ENCODE measurements around the gene EFHC1.
A peak's percentile ranks its signal among the peaks of the same experiment; 100 is the strongest.

DNA sequence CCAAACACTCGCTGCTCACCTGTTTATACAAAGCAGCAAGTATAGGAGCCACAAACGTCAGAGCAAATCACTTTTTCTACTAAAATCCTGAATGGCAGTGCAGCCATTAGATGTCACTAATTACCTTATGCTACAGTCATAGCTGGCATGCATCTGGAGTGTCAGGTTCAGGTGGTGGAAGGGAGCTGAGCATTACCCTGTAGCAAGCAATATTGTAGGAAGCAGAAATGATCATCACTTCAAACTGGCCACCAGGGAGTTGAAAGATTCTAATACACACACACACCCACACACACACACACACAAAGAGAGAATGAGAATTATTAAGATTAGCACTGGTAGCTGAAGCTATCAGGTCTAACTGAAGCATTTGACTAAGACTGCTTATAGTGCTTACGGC lies 75.8 kb downstream of the EFHC1 start:
- TF ChIP-seq ZNF282 (IDR thresholded peaks at IDR 0.05; ENCODE audit: partially characterized antibody) (no peak), MED1 (CRISPR knock-in tag; IDR thresholded peaks at IDR 0.05) (no peak), ZNF451 (CRISPR knock-in tag; IDR thresholded peaks at IDR 0.05) (no peak), CBX1 (IDR thresholded peaks at IDR 0.05; ENCODE audit: low read depth) (no peak), MXD4 (CRISPR knock-in tag; IDR thresholded peaks at IDR 0.05) (no peak), SPEN (CRISPR knock-in tag; IDR thresholded peaks at IDR 0.05; ENCODE audit: low read depth) (no peak), HDAC1 (CRISPR knock-in tag; IDR thresholded peaks at IDR 0.05) (no peak), ZNF724P (CRISPR knock-in tag; IDR thresholded peaks at IDR 0.05; ENCODE audit: borderline replicate concordance) (no peak), ATF7-NPFF (CRISPR knock-in tag; IDR thresholded peaks at IDR 0.05; ENCODE audit: low read depth) (no peak)
- TF ChIP-seq, protein P1, sequence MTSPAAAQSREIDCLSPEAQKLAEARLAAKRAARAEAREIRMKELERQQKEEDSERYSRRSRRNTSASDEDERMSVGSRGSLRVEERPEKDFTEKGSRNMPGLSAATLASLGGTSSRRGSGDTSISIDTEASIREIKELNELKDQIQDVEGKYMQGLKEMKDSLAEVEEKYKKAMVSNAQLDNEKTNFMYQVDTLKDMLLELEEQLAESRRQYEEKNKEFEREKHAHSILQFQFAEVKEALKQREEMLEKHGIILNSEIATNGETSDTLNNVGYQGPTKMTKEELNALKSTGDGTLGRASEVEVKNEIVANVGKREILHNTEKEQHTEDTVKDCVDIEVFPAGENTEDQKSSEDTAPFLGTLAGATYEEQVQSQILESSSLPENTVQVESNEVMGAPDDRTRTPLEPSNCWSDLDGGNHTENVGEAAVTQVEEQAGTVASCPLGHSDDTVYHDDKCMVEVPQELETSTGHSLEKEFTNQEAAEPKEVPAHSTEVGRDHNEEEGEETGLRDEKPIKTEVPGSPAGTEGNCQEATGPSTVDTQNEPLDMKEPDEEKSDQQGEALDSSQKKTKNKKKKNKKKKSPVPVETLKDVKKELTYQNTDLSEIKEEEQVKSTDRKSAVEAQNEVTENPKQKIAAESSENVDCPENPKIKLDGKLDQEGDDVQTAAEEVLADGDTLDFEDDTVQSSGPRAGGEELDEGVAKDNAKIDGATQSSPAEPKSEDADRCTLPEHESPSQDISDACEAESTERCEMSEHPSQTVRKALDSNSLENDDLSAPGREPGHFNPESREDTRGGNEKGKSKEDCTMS (CRISPR knock-in tag; conservative IDR thresholded peaks at IDR 0.05), result no peak
- TF ChIP-seq, protein P2, sequence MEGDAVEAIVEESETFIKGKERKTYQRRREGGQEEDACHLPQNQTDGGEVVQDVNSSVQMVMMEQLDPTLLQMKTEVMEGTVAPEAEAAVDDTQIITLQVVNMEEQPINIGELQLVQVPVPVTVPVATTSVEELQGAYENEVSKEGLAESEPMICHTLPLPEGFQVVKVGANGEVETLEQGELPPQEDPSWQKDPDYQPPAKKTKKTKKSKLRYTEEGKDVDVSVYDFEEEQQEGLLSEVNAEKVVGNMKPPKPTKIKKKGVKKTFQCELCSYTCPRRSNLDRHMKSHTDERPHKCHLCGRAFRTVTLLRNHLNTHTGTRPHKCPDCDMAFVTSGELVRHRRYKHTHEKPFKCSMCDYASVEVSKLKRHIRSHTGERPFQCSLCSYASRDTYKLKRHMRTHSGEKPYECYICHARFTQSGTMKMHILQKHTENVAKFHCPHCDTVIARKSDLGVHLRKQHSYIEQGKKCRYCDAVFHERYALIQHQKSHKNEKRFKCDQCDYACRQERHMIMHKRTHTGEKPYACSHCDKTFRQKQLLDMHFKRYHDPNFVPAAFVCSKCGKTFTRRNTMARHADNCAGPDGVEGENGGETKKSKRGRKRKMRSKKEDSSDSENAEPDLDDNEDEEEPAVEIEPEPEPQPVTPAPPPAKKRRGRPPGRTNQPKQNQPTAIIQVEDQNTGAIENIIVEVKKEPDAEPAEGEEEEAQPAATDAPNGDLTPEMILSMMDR (CRISPR knock-in tag; IDR thresholded peaks at IDR 0.05), result peak; percentile 49
- TF ChIP-seq, protein P3, sequence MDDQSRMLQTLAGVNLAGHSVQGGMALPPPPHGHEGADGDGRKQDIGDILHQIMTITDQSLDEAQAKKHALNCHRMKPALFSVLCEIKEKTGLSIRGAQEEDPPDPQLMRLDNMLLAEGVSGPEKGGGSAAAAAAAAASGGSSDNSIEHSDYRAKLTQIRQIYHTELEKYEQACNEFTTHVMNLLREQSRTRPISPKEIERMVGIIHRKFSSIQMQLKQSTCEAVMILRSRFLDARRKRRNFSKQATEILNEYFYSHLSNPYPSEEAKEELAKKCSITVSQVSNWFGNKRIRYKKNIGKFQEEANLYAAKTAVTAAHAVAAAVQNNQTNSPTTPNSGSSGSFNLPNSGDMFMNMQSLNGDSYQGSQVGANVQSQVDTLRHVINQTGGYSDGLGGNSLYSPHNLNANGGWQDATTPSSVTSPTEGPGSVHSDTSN (CRISPR knock-in tag; IDR thresholded peaks at IDR 0.05; ENCODE audit: borderline replicate concordance), result no peak
